Measurements from ENCODE around the gene RAB5IF. TPM values are rescaled to one million over a fixed set of nuclear protein-coding genes. Genes with fewer than 3 reads are reported as not detected.

RAB5IF gene
- total and polyA plus RNA-seq, 2 donors from 2014 or later: 71.0 to 110 TPM

DNA sequence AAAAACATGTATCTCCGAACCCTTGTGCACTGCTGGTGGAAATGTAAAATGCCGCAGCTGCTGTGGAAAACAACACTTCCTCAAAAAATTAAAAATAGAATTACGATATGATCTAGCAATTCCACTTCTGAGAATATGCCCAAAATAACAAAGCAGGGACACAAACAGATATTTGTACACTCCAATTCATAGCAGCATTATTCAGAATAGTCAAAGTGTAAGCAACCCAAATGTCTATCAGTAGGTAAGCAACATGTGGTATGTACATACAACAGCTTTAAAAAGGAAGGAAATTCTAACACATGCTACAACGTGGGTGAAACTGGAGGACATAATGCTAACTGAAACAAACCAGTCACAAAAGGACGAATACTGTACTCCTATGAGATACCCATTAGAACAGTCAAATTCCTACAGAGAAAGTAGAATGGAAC, 5.7 kb upstream of the RAB5IF start:
- DNase-seq (peak in 1 of 5 donors; percentile 23), FAIRE-seq (no peak)
- Histone ChIP-seq H3K9me3 (ENCODE audit: control insufficient read depth in 2 of 3, insufficient read depth in 1 of 3, low read length in 3 of 3) (no peaks in the 10 kb centered on the region), H3K9ac (ENCODE audit: low read length in 3 of 3) (no peak overlapping the region), H3K27me3 (ENCODE audit: control insufficient read depth, insufficient read depth, low read length) (no peaks in the 10 kb centered on the region), H3K36me3 (ENCODE audit: control insufficient read depth in 2 of 3, insufficient read depth in 3 of 3, low read length in 3 of 3) (no peaks in the 10 kb centered on the region), H3K27ac (ENCODE audit: low read depth in 2 of 2, low read length in 2 of 2) (peak overlapping the region in 1 of 2 donors; percentile 23), H3K4me1 (ENCODE audit: control insufficient read depth in 2 of 3, insufficient read depth in 2 of 3, low read depth in 1 of 3, low read length in 3 of 3) (peaks cover 0 to 5% (median 0%) of the 10 kb centered on the region in 3 donors), H3K4me3 (ENCODE audit: low read length in 3 of 3) (no peak overlapping the region)
- TF ChIP-seq, protein P1, sequence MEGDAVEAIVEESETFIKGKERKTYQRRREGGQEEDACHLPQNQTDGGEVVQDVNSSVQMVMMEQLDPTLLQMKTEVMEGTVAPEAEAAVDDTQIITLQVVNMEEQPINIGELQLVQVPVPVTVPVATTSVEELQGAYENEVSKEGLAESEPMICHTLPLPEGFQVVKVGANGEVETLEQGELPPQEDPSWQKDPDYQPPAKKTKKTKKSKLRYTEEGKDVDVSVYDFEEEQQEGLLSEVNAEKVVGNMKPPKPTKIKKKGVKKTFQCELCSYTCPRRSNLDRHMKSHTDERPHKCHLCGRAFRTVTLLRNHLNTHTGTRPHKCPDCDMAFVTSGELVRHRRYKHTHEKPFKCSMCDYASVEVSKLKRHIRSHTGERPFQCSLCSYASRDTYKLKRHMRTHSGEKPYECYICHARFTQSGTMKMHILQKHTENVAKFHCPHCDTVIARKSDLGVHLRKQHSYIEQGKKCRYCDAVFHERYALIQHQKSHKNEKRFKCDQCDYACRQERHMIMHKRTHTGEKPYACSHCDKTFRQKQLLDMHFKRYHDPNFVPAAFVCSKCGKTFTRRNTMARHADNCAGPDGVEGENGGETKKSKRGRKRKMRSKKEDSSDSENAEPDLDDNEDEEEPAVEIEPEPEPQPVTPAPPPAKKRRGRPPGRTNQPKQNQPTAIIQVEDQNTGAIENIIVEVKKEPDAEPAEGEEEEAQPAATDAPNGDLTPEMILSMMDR (IDR thresholded peaks at IDR 0.05; ENCODE audit: borderline replicate concordance, extremely low read depth, insufficient read depth): no peak
- intact Hi-C loops (cut with DNase I): loop anchor here (10.0 kb wide), 1 partner anchor 45 kb away; no protein-coding TSS in a partner anchor

DNA sequence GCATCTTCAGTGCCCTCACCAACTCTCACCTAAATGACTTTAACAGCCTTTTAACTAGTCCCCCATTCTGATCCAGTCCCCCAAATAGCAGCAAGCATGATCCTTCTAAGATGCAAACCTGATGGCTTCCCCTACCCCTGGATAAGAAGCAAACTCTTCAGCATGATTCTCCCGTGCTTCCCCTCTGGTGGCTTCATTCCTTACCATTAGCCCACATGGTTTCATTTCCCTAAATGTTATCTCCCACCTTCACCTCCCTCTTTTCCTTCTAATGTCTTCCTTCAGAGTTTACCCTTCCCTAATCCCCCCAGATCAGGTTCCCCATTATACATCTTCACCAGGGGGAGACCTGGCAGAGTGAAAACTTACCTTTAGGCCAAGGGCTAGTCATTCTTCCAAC, 4.0 kb upstream of the RAB5IF start:
- FAIRE-seq (no peak), DNase-seq (peak in 1 of 5 donors; percentile 27)
- no peak overlapping the region for H3K9ac ChIP-seq (ENCODE audit: low read length in 3 of 3)
- peaks cover 0 to 13% (median 2%) of the 10 kb centered on the region in 3 donors for H3K4me1 ChIP-seq (ENCODE audit: control insufficient read depth in 2 of 3, insufficient read depth in 2 of 3, low read depth in 1 of 3, low read length in 3 of 3)
- H3K27ac ChIP-seq (ENCODE audit: low read depth in 2 of 2, low read length in 2 of 2): no peak overlapping the region
- TF ChIP-seq, protein P1 (IDR thresholded peaks at IDR 0.05; ENCODE audit: borderline replicate concordance, extremely low read depth, insufficient read depth): no peak
- H3K9me3 ChIP-seq (ENCODE audit: control insufficient read depth in 2 of 3, insufficient read depth in 1 of 3, low read length in 3 of 3): no peaks in the 10 kb centered on the region
- no peak overlapping the region for H3K4me3 ChIP-seq (ENCODE audit: low read length in 3 of 3)
- H3K27me3 ChIP-seq (ENCODE audit: control insufficient read depth, insufficient read depth, low read length): no peaks in the 10 kb centered on the region
- H3K36me3 ChIP-seq (ENCODE audit: control insufficient read depth in 2 of 3, insufficient read depth in 3 of 3, low read length in 3 of 3): no peaks in the 10 kb centered on the region
- intact Hi-C loops (cut with DNase I): loop anchor here (10.0 kb wide), 1 partner anchor 47 kb away; no protein-coding TSS in a partner anchor

DNA sequence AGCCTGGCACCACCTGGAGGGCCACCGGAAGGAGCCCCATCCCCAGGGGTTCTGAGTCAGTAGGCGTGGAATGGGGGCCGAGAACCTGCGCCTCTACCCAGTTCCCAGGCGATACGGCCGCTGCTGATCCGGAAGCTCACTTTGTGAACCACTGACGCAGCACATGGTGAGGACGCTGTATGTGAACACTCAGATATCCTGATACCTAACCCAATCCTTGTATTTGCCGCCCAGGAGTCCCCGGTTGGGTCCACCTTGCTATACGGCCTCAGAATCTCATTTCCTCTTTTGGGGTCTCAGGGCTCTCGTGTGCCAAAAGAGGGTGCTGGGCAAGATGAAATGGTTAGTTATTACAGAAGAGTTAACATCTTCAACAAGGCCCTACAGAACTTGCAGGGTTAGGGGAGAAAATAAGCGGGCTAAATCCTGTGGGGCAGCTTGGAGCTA, 604 bp upstream of the RAB5IF start:
- TF ChIP-seq, protein P1 (IDR thresholded peaks at IDR 0.05; ENCODE audit: borderline replicate concordance, extremely low read depth, insufficient read depth): no peak
- FAIRE-seq (no peak), DNase-seq (peak in 3 of 5 donors; percentile 60 to 89 (median 73))
- intact Hi-C loops (cut with DNase I): loop anchor here (10.0 kb wide), 1 partner anchor 50 kb away; no protein-coding TSS in a partner anchor
- Histone ChIP-seq H3K27ac (ENCODE audit: low read depth in 2 of 2, low read length in 2 of 2) (peak overlapping the region; percentile 88 to 93), H3K27me3 (ENCODE audit: control insufficient read depth, insufficient read depth, low read length) (no peaks in the 10 kb centered on the region), H3K4me3 (ENCODE audit: low read length in 3 of 3) (peak overlapping the region; percentile 45 to 87 (median 61)), H3K36me3 (ENCODE audit: control insufficient read depth in 2 of 3, insufficient read depth in 3 of 3, low read length in 3 of 3) (peaks cover 4 to 8% (median 5%) of the 10 kb centered on the region in 3 donors), H3K4me1 (ENCODE audit: control insufficient read depth in 2 of 3, insufficient read depth in 2 of 3, low read depth in 1 of 3, low read length in 3 of 3) (peaks cover 0 to 16% (median 16%) of the 10 kb centered on the region in 3 donors), H3K9ac (ENCODE audit: low read length in 3 of 3) (peak overlapping the region; percentile 40 to 93 (median 89)), H3K9me3 (ENCODE audit: control insufficient read depth in 2 of 3, insufficient read depth in 1 of 3, low read length in 3 of 3) (no peaks in the 10 kb centered on the region)

Measured in kidney (tissue), 14 donors.